GF-D8 (cell line): Measurements from ENCODE around the gene GLRX.

Experiments used
- DNase-seq: peaks from one replicate; lab custom pipeline; 2025; lab: John Stamatoyannopoulos, UW

GLRX gene

GRCh38 chr5:95780597-95780996 is 41.9 kb downstream of the GLRX start:
- no peak for DNase-seq

GRCh38 chr5:95779611-95780010 is 42.9 kb downstream of the GLRX start:
- no peak for DNase-seq

GRCh38 chr5:95778713-95779436 is 43.7 kb downstream of the GLRX start:
- no peak for DNase-seq

- DNase-seq, result no peak
These were observed 45.1 kb downstream of the GLRX start for GRCh38 chr5:95777441-95777840.

GRCh38 chr5:95773335-95774059 is 49.0 kb downstream of the GLRX start:
- DNase-seq, result peak; percentile 29

GRCh38 chr5:95771892-95772291 is 50.6 kb downstream of the GLRX start:
- DNase-seq, result no peak

- DNase-seq, result no peak
These were observed 51.5 kb downstream of the GLRX start for GRCh38 chr5:95770830-95771708.

- DNase-seq, result no peak
These were observed 53.8 kb downstream of the GLRX start for GRCh38 chr5:95768731-95769130.

GRCh38 chr5:95763941-95764340 is 58.6 kb downstream of the GLRX start:
- DNase-seq, result no peak
